Middle frontal gyrus (tissue), 1 donor: ENCODE data around the gene CDY1B.
"Not testable (repeated sequence)": the region's sequence is repeated elsewhere in the genome, so short reads cannot be mapped to it uniquely, and the experiment has no call there.

ENCODE experiments used
- DNase-seq: peaks from one replicate; pipeline ENCODE4 v3.0.0-alpha.2; 2015; ENCODE audit warnings: low spot score; ENCODE audit errors: extremely low spot score

Gene CDY1B

GRCh38 chrY:24047919-24048318 lies at the start of gene CDY1B:
TSS of gene CDY1B (minus strand) at chrY:24048019. CDS start at chrY:24047688, 331 bp downstream.
- not testable (repeated sequence) for DNase-seq

GRCh38 chrY:24049525-24049924 lies 1.7 kb upstream of the CDY1B start:
- DNase-seq = not testable (repeated sequence)

- DNase-seq = not testable (repeated sequence)
These were observed 4.6 kb downstream of the CDY1B start for GRCh38 chrY:24043209-24043608.

GRCh38 chrY:24039008-24039718 lies 8.7 kb downstream of the CDY1B start:
- not testable (repeated sequence) for DNase-seq

GRCh38 chrY:24026212-24027103 lies 21.4 kb downstream of the CDY1B start:
- not testable (repeated sequence) for DNase-seq
